Vagina (tissue), 2 donors: Measurements from ENCODE around the gene DCC. TPM values are rescaled to one million over a fixed set of nuclear protein-coding genes. Genes with fewer than 3 reads are reported as not detected.
A peak's percentile ranks its signal among the peaks of the same experiment; 100 is the strongest.

ENCODE experiments used
- DNase-seq, 2 donors: peaks; one replicate each; pipeline ENCODE4 v3.0.0-alpha.2; 2017; ENCODE audit errors: extremely low spot score in 2 of 2
- H3K27ac ChIP-seq: fragments of 200-600 bp; sonication (generic); one replicate; pipeline ENCODE4 v1.5.1; 2019
- H3K27me3 ChIP-seq: fragments of 200-600 bp; sonication (generic); one replicate; pipeline ENCODE4 v1.5.1; 2019
- H3K36me3 ChIP-seq, 2 donors: fragments of 200-600 bp; sonication (generic); one replicate each; pipeline ENCODE4 v1.5.1; 2017 to 2019
- H3K4me1 ChIP-seq: fragments of 200-600 bp; sonication (generic); one replicate; pipeline ENCODE4 v1.5.1; 2019
- H3K4me3 ChIP-seq, 2 donors: fragments of 200-600 bp; sonication (generic); 1 replicate in 1 of 2; 2 replicates in 1 of 2; pipeline ENCODE4 v1.5.1; 2016 to 2019
- H3K9me3 ChIP-seq: fragments of 200-600 bp; sonication (generic); one replicate; pipeline ENCODE4 v1.5.1; 2019
- POLR2A ChIP-seq, 2 donors: fragments of 450-650 bp; IDR thresholded peaks; one replicate each; pipeline ENCODE4 v1.6.1; 2017; ENCODE audit warnings: antibody characterized with exemption in 2 of 2, mild to moderate bottlenecking in 2 of 2, moderate library complexity in 2 of 2
- POLR2AphosphoS5 ChIP-seq, 2 donors: sonication (generic); formaldehyde crosslinking; IDR thresholded peaks; one replicate each; pipeline ENCODE4 v1.9.0; 2017; ENCODE audit warnings: antibody characterized with exemption in 2 of 2, mild to moderate bottlenecking in 2 of 2, low read depth in 1 of 2; ENCODE audit not compliant: insufficient read depth in 1 of 2
- intact Hi-C: fragments of 100-400 bp; cut with DNase I; formaldehyde crosslinking; loops from one replicate; pipeline ENCODE4 v1.15.1; 2023
- total RNA-seq: library from RNA; depleted of rRNA; stranded (reverse); fragments of >200 nt; gene quantifications from one replicate; pipeline ENCODE4 v1.2.3, GENCODE V29; 2016
- TF ChIP-seq, protein P1 (sequence below), 3 experiments: fragments of 450-650 bp in 2 of 3; fragments of 200-600 bp in 1 of 3; sonication (generic) in 1 of 3; IDR thresholded peaks; one replicate each; pipeline ENCODE4 v1.5.1; 2017 to 2019; ENCODE audit warnings: antibody characterized with exemption in 3 of 3, mild to moderate bottlenecking in 2 of 3, moderate library complexity in 2 of 3

The DCC gene
- total RNA-seq, 1 donor from 2014 or later = not detected

DNA sequence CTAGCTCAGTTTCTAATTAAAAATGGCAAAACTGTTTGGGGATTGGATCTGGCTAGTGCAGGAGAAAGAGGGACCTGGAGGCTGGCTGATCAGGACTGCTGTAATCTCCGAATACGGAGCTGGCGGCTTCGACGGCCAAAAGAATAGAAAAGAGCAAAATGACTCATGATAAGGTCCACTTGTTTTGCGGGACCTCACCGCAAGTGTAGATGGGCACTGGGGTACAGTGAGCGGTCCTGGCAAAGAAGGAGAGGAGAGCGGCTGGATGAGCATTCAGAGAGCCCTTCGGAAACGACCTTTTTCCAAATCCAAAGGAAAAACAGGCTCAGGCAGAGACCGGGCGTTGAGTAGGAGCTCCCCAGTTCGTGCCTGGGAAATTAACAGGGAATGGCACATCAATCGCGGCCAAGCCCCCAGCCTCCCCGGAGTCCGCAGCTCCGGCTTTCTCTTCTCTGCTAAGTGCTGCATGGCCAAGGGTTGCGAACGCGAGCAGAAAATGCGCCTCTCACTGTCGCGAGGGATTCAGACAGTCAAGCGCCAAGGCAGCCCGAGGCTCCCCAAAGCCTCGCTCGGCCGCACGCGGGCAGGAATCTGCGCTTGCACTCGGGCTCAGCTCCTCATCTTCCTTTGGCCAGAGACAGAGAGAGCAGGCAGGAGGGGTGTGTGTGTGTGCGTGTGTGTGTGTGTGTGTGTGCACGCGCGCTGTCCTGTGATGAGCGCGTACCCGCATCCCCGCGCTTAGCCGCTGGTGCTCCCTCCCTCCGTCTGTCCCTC is 1.8 kb downstream of the DCC start:
- intact Hi-C loops = no loop called here
- H3K4me3 ChIP-seq = peak overlapping the region in 1 of 2 donors; percentile 24
- no peaks in the 10 kb centered on the region for H3K27me3 ChIP-seq

DNA sequence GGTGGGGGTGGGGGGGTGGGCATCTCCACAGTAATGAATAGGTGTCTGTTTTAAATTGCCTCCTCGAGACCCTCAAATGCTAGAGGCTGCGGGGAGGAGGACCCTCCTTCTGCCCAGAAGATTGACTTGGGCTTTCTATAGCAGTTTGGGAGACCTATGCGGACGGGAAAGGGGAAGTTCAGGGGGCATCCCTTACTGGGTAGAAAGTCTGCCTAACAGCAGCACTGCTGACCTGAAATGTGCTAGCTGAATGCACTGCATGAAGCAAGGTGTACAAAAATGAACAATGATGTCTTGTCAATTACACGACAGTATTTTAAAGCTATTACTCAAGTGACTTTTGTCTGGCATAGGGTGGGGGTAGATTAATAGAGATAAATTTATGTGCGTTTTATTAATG is 2.5 kb downstream of the DCC start:
- H3K36me3 ChIP-seq = no peaks in the 10 kb centered on the region
- no peaks in the 10 kb centered on the region for H3K9me3 ChIP-seq
- intact Hi-C loops = no loop called here
- TF ChIP-seq POLR2AphosphoS5 (IDR thresholded peaks at IDR 0.05; ENCODE audit: insufficient read depth in 1 of 2, low read depth in 1 of 2) = no peak
- TF ChIP-seq, protein P1, sequence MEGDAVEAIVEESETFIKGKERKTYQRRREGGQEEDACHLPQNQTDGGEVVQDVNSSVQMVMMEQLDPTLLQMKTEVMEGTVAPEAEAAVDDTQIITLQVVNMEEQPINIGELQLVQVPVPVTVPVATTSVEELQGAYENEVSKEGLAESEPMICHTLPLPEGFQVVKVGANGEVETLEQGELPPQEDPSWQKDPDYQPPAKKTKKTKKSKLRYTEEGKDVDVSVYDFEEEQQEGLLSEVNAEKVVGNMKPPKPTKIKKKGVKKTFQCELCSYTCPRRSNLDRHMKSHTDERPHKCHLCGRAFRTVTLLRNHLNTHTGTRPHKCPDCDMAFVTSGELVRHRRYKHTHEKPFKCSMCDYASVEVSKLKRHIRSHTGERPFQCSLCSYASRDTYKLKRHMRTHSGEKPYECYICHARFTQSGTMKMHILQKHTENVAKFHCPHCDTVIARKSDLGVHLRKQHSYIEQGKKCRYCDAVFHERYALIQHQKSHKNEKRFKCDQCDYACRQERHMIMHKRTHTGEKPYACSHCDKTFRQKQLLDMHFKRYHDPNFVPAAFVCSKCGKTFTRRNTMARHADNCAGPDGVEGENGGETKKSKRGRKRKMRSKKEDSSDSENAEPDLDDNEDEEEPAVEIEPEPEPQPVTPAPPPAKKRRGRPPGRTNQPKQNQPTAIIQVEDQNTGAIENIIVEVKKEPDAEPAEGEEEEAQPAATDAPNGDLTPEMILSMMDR (IDR thresholded peaks at IDR 0.05) = no peak
- no peak for TF ChIP-seq POLR2A (IDR thresholded peaks at IDR 0.05)
- H3K4me3 ChIP-seq = no peak overlapping the region
- H3K4me1 ChIP-seq = no peaks in the 10 kb centered on the region
- no peak overlapping the region for H3K27ac ChIP-seq
- no peaks in the 10 kb centered on the region for H3K27me3 ChIP-seq
- no peak for DNase-seq

More for the DNA sequence above, 1.8 kb downstream of the DCC start:
- Histone ChIP-seq H3K27ac (no peak overlapping the region), H3K9me3 (no peaks in the 10 kb centered on the region), H3K36me3 (no peaks in the 10 kb centered on the region), H3K4me1 (no peaks in the 10 kb centered on the region)
- DNase-seq = no peak
- TF ChIP-seq, protein P1 (IDR thresholded peaks at IDR 0.05) = no peak
- TF ChIP-seq POLR2AphosphoS5 (IDR thresholded peaks at IDR 0.05; ENCODE audit: insufficient read depth in 1 of 2, low read depth in 1 of 2) (no peak), POLR2A (IDR thresholded peaks at IDR 0.05) (no peak)

DNA sequence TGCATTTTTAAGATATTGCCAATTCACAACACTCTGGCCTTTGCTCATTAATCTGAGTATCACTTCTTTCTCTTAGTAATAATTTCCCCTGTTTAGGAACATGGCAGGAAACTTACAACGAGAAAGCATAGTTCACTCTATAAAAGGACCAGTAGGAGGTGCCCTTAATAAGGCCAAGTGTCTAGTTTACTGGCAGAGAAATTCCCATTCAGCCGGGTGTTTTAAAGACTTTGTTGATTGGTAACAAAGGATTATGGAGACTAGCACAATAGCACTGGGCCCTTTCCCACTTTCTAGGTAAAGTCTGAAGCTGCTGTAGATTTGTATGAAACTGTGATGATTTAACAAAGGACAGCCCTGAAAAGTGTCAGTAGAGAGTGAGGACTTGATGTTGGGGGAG is 3.1 kb downstream of the DCC start:
- H3K4me1 ChIP-seq = no peaks in the 10 kb centered on the region
- no peak overlapping the region for H3K4me3 ChIP-seq
- no peaks in the 10 kb centered on the region for H3K36me3 ChIP-seq
- intact Hi-C loops = no loop called here
- H3K9me3 ChIP-seq = no peaks in the 10 kb centered on the region
- DNase-seq = no peak
- no peaks in the 10 kb centered on the region for H3K27me3 ChIP-seq
- no peak overlapping the region for H3K27ac ChIP-seq
- TF ChIP-seq POLR2A (IDR thresholded peaks at IDR 0.05) (no peak), POLR2AphosphoS5 (IDR thresholded peaks at IDR 0.05; ENCODE audit: insufficient read depth in 1 of 2, low read depth in 1 of 2) (no peak)
- TF ChIP-seq, protein P1 (IDR thresholded peaks at IDR 0.05) = no peak

GRCh38 chr18:52343731-52344340 is 3.8 kb downstream of the DCC start:
- Histone ChIP-seq H3K4me1 (no peaks in the 10 kb centered on the region), H3K9me3 (no peaks in the 10 kb centered on the region), H3K27ac (no peak overlapping the region), H3K27me3 (no peaks in the 10 kb centered on the region), H3K36me3 (no peaks in the 10 kb centered on the region), H3K4me3 (no peak overlapping the region)
- DNase-seq = no peak
- TF ChIP-seq POLR2AphosphoS5 (IDR thresholded peaks at IDR 0.05; ENCODE audit: insufficient read depth in 1 of 2, low read depth in 1 of 2) (no peak), POLR2A (IDR thresholded peaks at IDR 0.05) (no peak)
- TF ChIP-seq, protein P1 (IDR thresholded peaks at IDR 0.05) = no peak
- intact Hi-C loops = no loop called here

GRCh38 chr18:52344881-52345280 is 4.9 kb downstream of the DCC start:
- no peak overlapping the region for H3K4me3 ChIP-seq
- no peak overlapping the region for H3K27ac ChIP-seq
- TF ChIP-seq, protein P1 (IDR thresholded peaks at IDR 0.05) = no peak
- no peak for TF ChIP-seq POLR2A (IDR thresholded peaks at IDR 0.05)
- TF ChIP-seq POLR2AphosphoS5 (IDR thresholded peaks at IDR 0.05; ENCODE audit: insufficient read depth in 1 of 2, low read depth in 1 of 2) = no peak
- H3K4me1 ChIP-seq = no peaks in the 10 kb centered on the region
- H3K27me3 ChIP-seq = no peaks in the 10 kb centered on the region
- no peaks in the 10 kb centered on the region for H3K9me3 ChIP-seq
- no peaks in the 10 kb centered on the region for H3K36me3 ChIP-seq
- intact Hi-C loops = no loop called here
- DNase-seq = no peak
